ENCODE results near the gene ZMIZ1. TPM values are rescaled to one million over a fixed set of nuclear protein-coding genes. Genes with fewer than 3 reads are reported as not detected.

ZMIZ1 gene
- polyA plus RNA-seq, 3 donors: 3.3 to 64.6 (median 8.9) TPM

GRCh38 chr10:79266543-79267312 is 198.0 kb downstream of the ZMIZ1 start:
- peaks cover 95% of the 10 kb centered on the region for H3K4me1 Mint-ChIP-seq
- peaks cover 61 to 72% of the 10 kb centered on the region in 2 donors for H3K36me3 Mint-ChIP-seq
- Histone ChIP-seq H3K4me2 (replicated peaks; ENCODE audit: extremely low read depth, low read length, poor library complexity, severe bottlenecking) (peak overlapping the region; percentile 54), H3K79me2 (ENCODE audit: insufficient read depth, low read length) (peaks cover 77% of the 10 kb centered on the region), H4K20me1 (ENCODE audit: insufficient read depth, low read length) (peaks cover 19% of the 10 kb centered on the region), H3K36me3 (replicated peaks in 1 of 2; ENCODE audit: control insufficient read depth in 1 of 2, insufficient read depth in 2 of 2, low read length in 2 of 2) (peaks cover 4 to 22% of the 10 kb centered on the region in 2 donors), H3K9me3 (replicated peaks in 1 of 2; ENCODE audit: control insufficient read depth in 1 of 2, insufficient read depth in 1 of 2, low read length in 2 of 2) (no peaks in the 10 kb centered on the region), H3K27me3 (ENCODE audit: control insufficient read depth in 2 of 2, insufficient read depth in 2 of 2, low read length in 2 of 2) (no peaks in the 10 kb centered on the region), H2AFZ (ENCODE audit: insufficient read depth, low read depth, low read length, poor library complexity, severe bottlenecking) (no peak overlapping the region), H3K27ac (ENCODE audit: low read depth in 1 of 2, low read length in 2 of 2) (peak overlapping the region; percentile 98 to 100), H3K9ac (ENCODE audit: insufficient read depth, low read length, poor library complexity, severe bottlenecking) (peak overlapping the region; percentile 95), H3K4me1 (ENCODE audit: control insufficient read depth in 1 of 2, insufficient read depth in 2 of 2, low read length in 2 of 2) (peaks cover 79 to 86% of the 10 kb centered on the region in 2 donors), H3K4me3 (replicated peaks in 1 of 3; ENCODE audit: low read depth in 2 of 3, low read length in 3 of 3) (peak overlapping the region in 1 of 3 experiments; percentile 42)
- peak; percentile 96 to 98 (median 98) for DNase-seq
- peaks cover 0 to 3% (median 0%) of the 10 kb centered on the region in 3 donors for H3K27me3 Mint-ChIP-seq (ENCODE audit: low read depth in 3 of 3)
- 8% methylated on average over 7 of the region's 11 CpGs for WGBS (ENCODE audit: insufficient coverage)
- intact Hi-C loops (cut with micrococcal nuclease): loop anchor here in 1 of 2 donors (2.0 to 10.0 kb wide), 4 partner anchors 16 to 512 kb away; no protein-coding TSS in a partner anchor
- H3K27ac Mint-ChIP-seq: peak overlapping the region; percentile 99 to 100 (median 99)
- no peak for TF ChIP-seq CTCF (IDR thresholded peaks at IDR 0.05)
- H3K4me3 Mint-ChIP-seq: peak overlapping the region; percentile 43 to 74
- H3K9me3 Mint-ChIP-seq: peaks cover 0 to 2% (median 0%) of the 10 kb centered on the region in 7 donors

- intact Hi-C loops (cut with micrococcal nuclease): loop anchor here in 1 of 2 donors (2.0 to 10.0 kb wide), 4 partner anchors 17 to 513 kb away; no protein-coding TSS in a partner anchor
- Mint-ChIP-seq H3K27me3 (ENCODE audit: low read depth in 3 of 3) (peaks cover 0 to 5% (median 0%) of the 10 kb centered on the region in 3 donors), H3K27ac (peak overlapping the region; percentile 99 to 100 (median 99)), H3K9me3 (peaks cover 0 to 2% (median 0%) of the 10 kb centered on the region in 7 donors), H3K4me1 (peaks cover 92% of the 10 kb centered on the region), H3K36me3 (peaks cover 60 to 76% of the 10 kb centered on the region in 2 donors), H3K4me3 (peak overlapping the region in 1 of 2 donors; percentile 46)
- peak overlapping the region in 1 of 3 experiments; percentile 42 for H3K4me3 ChIP-seq (replicated peaks in 1 of 3; ENCODE audit: low read depth in 2 of 3, low read length in 3 of 3)
- no peak overlapping the region for H2AFZ ChIP-seq (ENCODE audit: insufficient read depth, low read depth, low read length, poor library complexity, severe bottlenecking)
- peak overlapping the region; percentile 98 to 100 for H3K27ac ChIP-seq (ENCODE audit: low read depth in 1 of 2, low read length in 2 of 2)
- peaks cover 4 to 14% of the 10 kb centered on the region in 2 donors for H3K36me3 ChIP-seq (replicated peaks in 1 of 2; ENCODE audit: control insufficient read depth in 1 of 2, insufficient read depth in 2 of 2, low read length in 2 of 2)
- TF ChIP-seq CTCF (IDR thresholded peaks at IDR 0.05): no peak
- H3K4me1 ChIP-seq (ENCODE audit: control insufficient read depth in 1 of 2, insufficient read depth in 2 of 2, low read length in 2 of 2): peaks cover 80 to 85% of the 10 kb centered on the region in 2 donors
- H3K4me2 ChIP-seq (replicated peaks; ENCODE audit: extremely low read depth, low read length, poor library complexity, severe bottlenecking): peak overlapping the region; percentile 54
- DNase-seq: peak in 2 of 3 donors; percentile 65 to 72
- peaks cover 77% of the 10 kb centered on the region for H3K79me2 ChIP-seq (ENCODE audit: insufficient read depth, low read length)
- H4K20me1 ChIP-seq (ENCODE audit: insufficient read depth, low read length): peaks cover 13% of the 10 kb centered on the region
- no CpG with 5 or more reads among the region's 3 CpGs for WGBS (ENCODE audit: insufficient coverage)
- no peaks in the 10 kb centered on the region for H3K9me3 ChIP-seq (replicated peaks in 1 of 2; ENCODE audit: control insufficient read depth in 1 of 2, insufficient read depth in 1 of 2, low read length in 2 of 2)
- H3K9ac ChIP-seq (ENCODE audit: insufficient read depth, low read length, poor library complexity, severe bottlenecking): peak overlapping the region; percentile 95
- H3K27me3 ChIP-seq (ENCODE audit: control insufficient read depth in 2 of 2, insufficient read depth in 2 of 2, low read length in 2 of 2): no peaks in the 10 kb centered on the region
These were observed 198.7 kb downstream of the ZMIZ1 start for GRCh38 chr10:79267499-79267898.
